H1 (cell line): ENCODE data around the gene PDIA5. TPM values are rescaled to one million over a fixed set of nuclear protein-coding genes. Genes with fewer than 3 reads are reported as not detected.

Source experiments
- HDAC6 ChIP-seq: IDR thresholded peaks from one replicate; pipeline ENCODE4 v1.7.1; 2012; ENCODE audit warnings: low read depth, mild to moderate bottlenecking, inconsistent platforms, low read length, moderate library complexity
- PHF8 ChIP-seq: fragments of 200-600 bp; sonication (generic); conservative IDR thresholded peaks from 2 replicates; pipeline ENCODE4 v1.7.1; 2012; ENCODE audit warnings: low read depth, mild to moderate bottlenecking, inconsistent platforms, low read length, moderate library complexity
- SUZ12 ChIP-seq: fragments of 200-600 bp; sonication (generic); IDR thresholded peaks from 2 replicates; pipeline ENCODE4 v1.6.1; 2012; ENCODE audit warnings: mild to moderate bottlenecking, inconsistent platforms, low read length, moderate library complexity, mixed read lengths
- TAF1 ChIP-seq: IDR thresholded peaks from 2 replicates; pipeline ENCODE4 v1.6.1; 2011; ENCODE audit warnings: mild to moderate bottlenecking, low read depth, low read length
- polyA plus RNA-seq, 7 experiments: library from polyadenylated mRNA; depleted of rRNA in 3 of 7; stranded (reverse) in 5 of 7; unstranded in 2 of 7; fragments of >200 nt in 5 of 7; fragments of 200-250 nt in 2 of 7; gene quantifications; 1 replicate in 5 of 7; 2 replicates in 1 of 7; 4 replicates in 1 of 7; pipeline versions ENCODE4 v1.2.1 to v1.2.3, GENCODE V29; 2011 to 2013; ENCODE audit warnings: missing spikeins in 2 of 7, mixed read lengths in 2 of 7
- total RNA-seq: library from RNA; stranded (reverse); fragmentation: NEBNext Ultra II Directional; extraction: Animal tissue kit (Norgen Biotek cat#: 25700); gene quantifications from 2 replicates; pipeline ENCODE4 v1.2.1, GENCODE V29; 2021
- TF ChIP-seq, protein P1 (sequence below): IDR thresholded peaks from 2 replicates; pipeline ENCODE4 v1.6.1; 2012; ENCODE audit warnings: low read length, inconsistent platforms
- TF ChIP-seq, protein P2 (sequence below): fragments of 300-600 bp; sonication (generic); IDR thresholded peaks from 2 replicates; pipeline ENCODE4 v1.7.1; 2012; ENCODE audit warnings: low read length, moderate library complexity, mild to moderate bottlenecking, inconsistent platforms; ENCODE audit not compliant: insufficient replicate concordance

The PDIA5 gene
- total and polyA plus RNA-seq, 2 of the 8 experiments (the other 6 are each of a cell fraction or from before 2014, with no cell fraction given): 18.2 to 32.8 TPM

DNA sequence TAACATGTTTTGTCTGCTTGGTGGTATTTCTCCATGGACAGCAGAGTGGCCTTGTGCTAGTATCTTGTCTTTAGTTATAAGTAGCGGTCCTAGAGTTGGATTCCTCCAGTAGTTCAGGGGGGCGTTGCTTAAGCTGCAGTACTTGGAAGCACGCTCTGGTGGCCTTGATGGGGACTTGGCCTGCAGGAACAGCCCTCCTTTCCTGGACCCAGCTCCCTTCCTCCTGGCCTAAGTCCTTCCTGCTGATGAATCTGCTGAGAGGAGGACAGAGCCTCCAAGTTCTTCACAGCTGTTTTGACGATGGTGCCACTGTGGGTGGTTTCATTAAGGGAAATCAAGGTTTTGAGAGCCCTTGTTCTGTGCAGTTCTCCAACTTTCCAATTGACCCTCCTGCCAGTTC lies 96.3 kb downstream of the PDIA5 start (continued):
- TF ChIP-seq, protein P1, sequence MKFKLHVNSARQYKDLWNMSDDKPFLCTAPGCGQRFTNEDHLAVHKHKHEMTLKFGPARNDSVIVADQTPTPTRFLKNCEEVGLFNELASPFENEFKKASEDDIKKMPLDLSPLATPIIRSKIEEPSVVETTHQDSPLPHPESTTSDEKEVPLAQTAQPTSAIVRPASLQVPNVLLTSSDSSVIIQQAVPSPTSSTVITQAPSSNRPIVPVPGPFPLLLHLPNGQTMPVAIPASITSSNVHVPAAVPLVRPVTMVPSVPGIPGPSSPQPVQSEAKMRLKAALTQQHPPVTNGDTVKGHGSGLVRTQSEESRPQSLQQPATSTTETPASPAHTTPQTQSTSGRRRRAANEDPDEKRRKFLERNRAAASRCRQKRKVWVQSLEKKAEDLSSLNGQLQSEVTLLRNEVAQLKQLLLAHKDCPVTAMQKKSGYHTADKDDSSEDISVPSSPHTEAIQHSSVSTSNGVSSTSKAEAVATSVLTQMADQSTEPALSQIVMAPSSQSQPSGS: no peak
- TF ChIP-seq TAF1: no peak
- TF ChIP-seq PHF8: no peak
- TF ChIP-seq, protein P2, sequence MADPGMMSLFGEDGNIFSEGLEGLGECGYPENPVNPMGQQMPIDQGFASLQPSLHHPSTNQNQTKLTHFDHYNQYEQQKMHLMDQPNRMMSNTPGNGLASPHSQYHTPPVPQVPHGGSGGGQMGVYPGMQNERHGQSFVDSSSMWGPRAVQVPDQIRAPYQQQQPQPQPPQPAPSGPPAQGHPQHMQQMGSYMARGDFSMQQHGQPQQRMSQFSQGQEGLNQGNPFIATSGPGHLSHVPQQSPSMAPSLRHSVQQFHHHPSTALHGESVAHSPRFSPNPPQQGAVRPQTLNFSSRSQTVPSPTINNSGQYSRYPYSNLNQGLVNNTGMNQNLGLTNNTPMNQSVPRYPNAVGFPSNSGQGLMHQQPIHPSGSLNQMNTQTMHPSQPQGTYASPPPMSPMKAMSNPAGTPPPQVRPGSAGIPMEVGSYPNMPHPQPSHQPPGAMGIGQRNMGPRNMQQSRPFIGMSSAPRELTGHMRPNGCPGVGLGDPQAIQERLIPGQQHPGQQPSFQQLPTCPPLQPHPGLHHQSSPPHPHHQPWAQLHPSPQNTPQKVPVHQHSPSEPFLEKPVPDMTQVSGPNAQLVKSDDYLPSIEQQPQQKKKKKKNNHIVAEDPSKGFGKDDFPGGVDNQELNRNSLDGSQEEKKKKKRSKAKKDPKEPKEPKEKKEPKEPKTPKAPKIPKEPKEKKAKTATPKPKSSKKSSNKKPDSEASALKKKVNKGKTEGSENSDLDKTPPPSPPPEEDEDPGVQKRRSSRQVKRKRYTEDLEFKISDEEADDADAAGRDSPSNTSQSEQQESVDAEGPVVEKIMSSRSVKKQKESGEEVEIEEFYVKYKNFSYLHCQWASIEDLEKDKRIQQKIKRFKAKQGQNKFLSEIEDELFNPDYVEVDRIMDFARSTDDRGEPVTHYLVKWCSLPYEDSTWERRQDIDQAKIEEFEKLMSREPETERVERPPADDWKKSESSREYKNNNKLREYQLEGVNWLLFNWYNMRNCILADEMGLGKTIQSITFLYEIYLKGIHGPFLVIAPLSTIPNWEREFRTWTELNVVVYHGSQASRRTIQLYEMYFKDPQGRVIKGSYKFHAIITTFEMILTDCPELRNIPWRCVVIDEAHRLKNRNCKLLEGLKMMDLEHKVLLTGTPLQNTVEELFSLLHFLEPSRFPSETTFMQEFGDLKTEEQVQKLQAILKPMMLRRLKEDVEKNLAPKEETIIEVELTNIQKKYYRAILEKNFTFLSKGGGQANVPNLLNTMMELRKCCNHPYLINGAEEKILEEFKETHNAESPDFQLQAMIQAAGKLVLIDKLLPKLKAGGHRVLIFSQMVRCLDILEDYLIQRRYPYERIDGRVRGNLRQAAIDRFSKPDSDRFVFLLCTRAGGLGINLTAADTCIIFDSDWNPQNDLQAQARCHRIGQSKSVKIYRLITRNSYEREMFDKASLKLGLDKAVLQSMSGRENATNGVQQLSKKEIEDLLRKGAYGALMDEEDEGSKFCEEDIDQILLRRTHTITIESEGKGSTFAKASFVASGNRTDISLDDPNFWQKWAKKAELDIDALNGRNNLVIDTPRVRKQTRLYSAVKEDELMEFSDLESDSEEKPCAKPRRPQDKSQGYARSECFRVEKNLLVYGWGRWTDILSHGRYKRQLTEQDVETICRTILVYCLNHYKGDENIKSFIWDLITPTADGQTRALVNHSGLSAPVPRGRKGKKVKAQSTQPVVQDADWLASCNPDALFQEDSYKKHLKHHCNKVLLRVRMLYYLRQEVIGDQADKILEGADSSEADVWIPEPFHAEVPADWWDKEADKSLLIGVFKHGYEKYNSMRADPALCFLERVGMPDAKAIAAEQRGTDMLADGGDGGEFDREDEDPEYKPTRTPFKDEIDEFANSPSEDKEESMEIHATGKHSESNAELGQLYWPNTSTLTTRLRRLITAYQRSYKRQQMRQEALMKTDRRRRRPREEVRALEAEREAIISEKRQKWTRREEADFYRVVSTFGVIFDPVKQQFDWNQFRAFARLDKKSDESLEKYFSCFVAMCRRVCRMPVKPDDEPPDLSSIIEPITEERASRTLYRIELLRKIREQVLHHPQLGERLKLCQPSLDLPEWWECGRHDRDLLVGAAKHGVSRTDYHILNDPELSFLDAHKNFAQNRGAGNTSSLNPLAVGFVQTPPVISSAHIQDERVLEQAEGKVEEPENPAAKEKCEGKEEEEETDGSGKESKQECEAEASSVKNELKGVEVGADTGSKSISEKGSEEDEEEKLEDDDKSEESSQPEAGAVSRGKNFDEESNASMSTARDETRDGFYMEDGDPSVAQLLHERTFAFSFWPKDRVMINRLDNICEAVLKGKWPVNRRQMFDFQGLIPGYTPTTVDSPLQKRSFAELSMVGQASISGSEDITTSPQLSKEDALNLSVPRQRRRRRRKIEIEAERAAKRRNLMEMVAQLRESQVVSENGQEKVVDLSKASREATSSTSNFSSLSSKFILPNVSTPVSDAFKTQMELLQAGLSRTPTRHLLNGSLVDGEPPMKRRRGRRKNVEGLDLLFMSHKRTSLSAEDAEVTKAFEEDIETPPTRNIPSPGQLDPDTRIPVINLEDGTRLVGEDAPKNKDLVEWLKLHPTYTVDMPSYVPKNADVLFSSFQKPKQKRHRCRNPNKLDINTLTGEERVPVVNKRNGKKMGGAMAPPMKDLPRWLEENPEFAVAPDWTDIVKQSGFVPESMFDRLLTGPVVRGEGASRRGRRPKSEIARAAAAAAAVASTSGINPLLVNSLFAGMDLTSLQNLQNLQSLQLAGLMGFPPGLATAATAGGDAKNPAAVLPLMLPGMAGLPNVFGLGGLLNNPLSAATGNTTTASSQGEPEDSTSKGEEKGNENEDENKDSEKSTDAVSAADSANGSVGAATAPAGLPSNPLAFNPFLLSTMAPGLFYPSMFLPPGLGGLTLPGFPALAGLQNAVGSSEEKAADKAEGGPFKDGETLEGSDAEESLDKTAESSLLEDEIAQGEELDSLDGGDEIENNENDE: no peak
- TF ChIP-seq HDAC6: no peak
- no peak for TF ChIP-seq SUZ12
